BE2C (cell line): ENCODE data around the gene CDH13.

ENCODE experiments used
- DNase-seq: peaks from one replicate; pipeline ENCODE4 v3.0.0-alpha.2; 2020
- H3K27me3 ChIP-seq: fragments of 250-450 bp; sonication (Bioruptor Pico); 2 replicates; pipeline ENCODE4 v1.5.1; 2020; ENCODE audit warnings: mild to moderate bottlenecking
- H3K36me3 ChIP-seq: fragments of 250-450 bp; sonication (Bioruptor Pico); 2 replicates; pipeline ENCODE4 v1.5.1; 2020; ENCODE audit warnings: mild to moderate bottlenecking
- H3K4me1 ChIP-seq: fragments of 250-450 bp; sonication (Bioruptor Pico); 2 replicates; pipeline ENCODE4 v1.5.1; 2020
- H3K4me3 ChIP-seq: 2 replicates; pipeline ENCODE4 v1.5.1; 2011; ENCODE audit warnings: low read depth, low read length
- H3K9me3 ChIP-seq: fragments of 250-450 bp; sonication (Bioruptor Pico); 2 replicates; pipeline ENCODE4 v1.5.1; 2020
- TF ChIP-seq, protein P1 (sequence below): IDR thresholded peaks from 2 replicates; pipeline ENCODE4 v1.5.1; 2012; ENCODE audit warnings: mild to moderate bottlenecking, low read depth, low read length

Gene CDH13

GRCh38 chr16:82750068-82750467 lies 123.3 kb downstream of the CDH13 start:
- Histone ChIP-seq H3K4me1 (no peaks in the 10 kb centered on the region), H3K36me3 (no peaks in the 10 kb centered on the region), H3K27me3 (no peaks in the 10 kb centered on the region), H3K9me3 (no peaks in the 10 kb centered on the region; the same call in 1 of the 2 replicates), H3K4me3 (no peak overlapping the region)
- TF ChIP-seq, protein P1, sequence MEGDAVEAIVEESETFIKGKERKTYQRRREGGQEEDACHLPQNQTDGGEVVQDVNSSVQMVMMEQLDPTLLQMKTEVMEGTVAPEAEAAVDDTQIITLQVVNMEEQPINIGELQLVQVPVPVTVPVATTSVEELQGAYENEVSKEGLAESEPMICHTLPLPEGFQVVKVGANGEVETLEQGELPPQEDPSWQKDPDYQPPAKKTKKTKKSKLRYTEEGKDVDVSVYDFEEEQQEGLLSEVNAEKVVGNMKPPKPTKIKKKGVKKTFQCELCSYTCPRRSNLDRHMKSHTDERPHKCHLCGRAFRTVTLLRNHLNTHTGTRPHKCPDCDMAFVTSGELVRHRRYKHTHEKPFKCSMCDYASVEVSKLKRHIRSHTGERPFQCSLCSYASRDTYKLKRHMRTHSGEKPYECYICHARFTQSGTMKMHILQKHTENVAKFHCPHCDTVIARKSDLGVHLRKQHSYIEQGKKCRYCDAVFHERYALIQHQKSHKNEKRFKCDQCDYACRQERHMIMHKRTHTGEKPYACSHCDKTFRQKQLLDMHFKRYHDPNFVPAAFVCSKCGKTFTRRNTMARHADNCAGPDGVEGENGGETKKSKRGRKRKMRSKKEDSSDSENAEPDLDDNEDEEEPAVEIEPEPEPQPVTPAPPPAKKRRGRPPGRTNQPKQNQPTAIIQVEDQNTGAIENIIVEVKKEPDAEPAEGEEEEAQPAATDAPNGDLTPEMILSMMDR: no peak
- no peak for DNase-seq

GRCh38 chr16:82751020-82751419 lies 124.3 kb downstream of the CDH13 start:
- H3K9me3 ChIP-seq: no peaks in the 10 kb centered on the region; the same call in 1 of the 2 replicates
- TF ChIP-seq, protein P1: no peak
- DNase-seq: no peak
- H3K36me3 ChIP-seq: no peaks in the 10 kb centered on the region
- no peaks in the 10 kb centered on the region for H3K4me1 ChIP-seq
- H3K27me3 ChIP-seq: no peaks in the 10 kb centered on the region
- no peak overlapping the region for H3K4me3 ChIP-seq

DNA sequence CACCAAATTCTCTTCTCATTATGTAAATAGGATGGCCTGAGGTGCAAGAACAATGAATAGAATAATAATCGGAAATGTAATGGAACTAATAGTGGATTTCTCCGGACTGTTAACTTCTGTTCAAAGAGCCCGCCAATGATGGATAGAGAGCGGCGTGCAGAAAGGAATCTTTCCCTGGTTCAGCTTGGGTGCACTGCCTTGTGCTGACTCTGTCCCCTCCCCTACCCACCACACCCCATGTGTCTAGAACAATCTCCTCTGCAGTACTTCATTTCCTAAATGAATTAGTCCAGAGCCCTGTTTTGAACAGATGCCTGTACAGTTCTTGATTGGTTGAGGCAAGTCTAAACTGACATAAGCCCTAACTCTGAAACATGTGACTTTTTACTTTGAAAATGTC lies 125.4 kb downstream of the CDH13 start:
- TF ChIP-seq, protein P1: no peak
- no peak for DNase-seq
- no peaks in the 10 kb centered on the region for H3K36me3 ChIP-seq
- no peaks in the 10 kb centered on the region; the same call in 1 of the 2 replicates for H3K9me3 ChIP-seq
- H3K4me3 ChIP-seq: no peak overlapping the region
- no peaks in the 10 kb centered on the region for H3K27me3 ChIP-seq
- H3K4me1 ChIP-seq: no peaks in the 10 kb centered on the region

DNA sequence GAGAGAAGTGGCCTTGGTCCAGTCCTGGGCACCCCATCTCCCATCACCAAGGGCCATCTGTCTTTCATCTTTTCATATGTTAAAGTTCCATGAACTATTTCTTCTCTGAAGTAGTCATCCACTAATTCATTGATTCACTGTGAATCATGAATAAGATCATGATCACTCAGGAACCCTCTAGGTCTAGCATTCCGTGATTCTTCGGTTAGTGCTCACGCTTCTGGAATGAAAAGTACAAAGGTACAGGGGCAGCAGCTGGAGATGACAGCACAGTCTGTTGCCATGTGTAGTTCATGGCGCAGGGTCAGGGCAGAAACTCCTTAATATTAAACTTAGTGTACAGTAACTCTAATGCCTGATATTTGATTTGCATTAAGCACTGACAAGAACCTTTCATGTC lies 127.1 kb downstream of the CDH13 start:
- DNase-seq: no peak
- no peak overlapping the region for H3K4me3 ChIP-seq
- no peaks in the 10 kb centered on the region for H3K4me1 ChIP-seq
- no peaks in the 10 kb centered on the region; the same call in 1 of the 2 replicates for H3K9me3 ChIP-seq
- no peaks in the 10 kb centered on the region for H3K36me3 ChIP-seq
- H3K27me3 ChIP-seq: no peaks in the 10 kb centered on the region
- TF ChIP-seq, protein P1: no peak

DNA sequence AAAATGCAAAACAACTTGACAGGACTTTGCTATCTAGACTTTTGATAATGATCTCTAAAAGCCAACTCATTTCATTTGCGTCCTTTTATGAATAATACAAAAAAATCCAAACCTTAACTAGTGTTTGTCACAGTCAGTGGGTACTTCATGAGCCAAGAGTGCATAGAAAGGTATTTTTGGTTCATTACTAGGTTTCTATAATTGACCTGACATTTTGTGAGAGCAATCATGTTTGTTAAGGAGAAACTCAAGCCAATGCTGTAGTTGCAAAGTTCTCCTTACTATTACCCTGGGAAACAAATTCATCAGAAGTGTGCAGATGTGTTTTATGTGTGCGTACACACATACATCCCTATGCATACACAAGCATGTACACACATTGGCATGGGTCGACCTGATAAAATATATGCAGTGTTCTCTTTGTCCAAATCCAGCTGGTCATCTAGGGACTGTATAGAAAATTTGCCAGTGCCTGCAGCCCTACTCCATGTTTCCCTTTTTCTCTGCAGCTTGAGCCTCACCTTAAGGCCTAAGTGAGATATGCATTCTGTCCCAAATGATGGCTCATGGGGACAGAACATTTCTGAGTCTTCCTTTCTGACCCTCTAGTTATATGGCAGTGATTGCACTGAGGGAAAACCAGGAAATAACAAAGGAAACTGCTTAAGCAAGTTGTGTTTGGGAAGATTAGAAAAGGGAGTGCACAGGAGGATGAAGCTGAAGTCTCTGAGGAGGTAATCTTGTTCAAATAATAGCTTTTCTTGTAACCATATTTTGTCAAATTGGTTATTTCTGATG lies 128.1 kb downstream of the CDH13 start:
- Histone ChIP-seq H3K4me1 (no peaks in the 10 kb centered on the region), H3K9me3 (no peaks in the 10 kb centered on the region)
- TF ChIP-seq, protein P1: no peak

GRCh38 chr16:82755570-82756282 lies 129.0 kb downstream of the CDH13 start:
- DNase-seq: no peak
- H3K36me3 ChIP-seq: no peaks in the 10 kb centered on the region
- no peaks in the 10 kb centered on the region for H3K4me1 ChIP-seq
- H3K27me3 ChIP-seq: no peaks in the 10 kb centered on the region
- TF ChIP-seq, protein P1: no peak
- H3K4me3 ChIP-seq: no peak overlapping the region
- no peaks in the 10 kb centered on the region for H3K9me3 ChIP-seq

More for the DNA sequence above, 128.1 kb downstream of the CDH13 start:
- H3K4me3 ChIP-seq: no peak overlapping the region
- no peaks in the 10 kb centered on the region for H3K36me3 ChIP-seq
- DNase-seq: no peak
- no peaks in the 10 kb centered on the region for H3K27me3 ChIP-seq
